Dedifferentiated amniotic fluid mesenchymal stem cell (primary cell): ENCODE data around the gene NWD2.

Experiments used
- DNase-seq: peaks from one replicate; pipeline ENCODE4 v3.0.0-alpha.2; 2016; ENCODE audit errors: extremely low spot score

NWD2 gene

DNA sequence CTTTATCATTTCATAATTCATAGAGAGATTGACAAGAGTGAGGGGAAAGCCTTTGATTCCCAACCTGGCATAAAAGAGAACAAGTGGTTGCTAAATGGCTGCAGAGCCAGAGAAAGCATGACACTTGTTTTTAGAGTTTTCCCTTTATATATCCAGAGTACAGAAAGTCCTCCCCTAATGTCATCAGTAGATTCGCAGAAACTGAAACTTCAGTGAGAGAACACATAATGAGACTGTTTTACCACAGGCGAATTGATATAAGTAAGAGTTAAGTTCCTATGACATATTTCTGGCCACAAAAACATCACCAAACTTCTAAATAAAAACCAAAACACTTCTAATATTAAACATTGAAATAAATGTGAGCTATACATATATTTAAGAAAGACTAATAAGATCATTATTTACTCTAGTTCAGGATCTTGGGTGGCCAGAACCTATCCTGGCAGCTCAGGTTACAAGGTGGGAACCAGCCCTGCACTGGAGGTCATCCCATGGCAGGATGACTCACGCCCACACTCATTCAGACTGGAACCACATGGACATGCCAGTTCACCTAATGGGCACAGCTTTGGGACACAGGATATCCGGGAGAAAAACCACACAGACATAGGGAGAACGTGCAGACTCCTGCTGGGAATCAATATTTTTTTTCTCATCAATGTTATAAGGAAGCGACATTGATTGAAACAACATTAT lies 35.5 kb downstream of the NWD2 start:
- DNase-seq: no peak

DNA sequence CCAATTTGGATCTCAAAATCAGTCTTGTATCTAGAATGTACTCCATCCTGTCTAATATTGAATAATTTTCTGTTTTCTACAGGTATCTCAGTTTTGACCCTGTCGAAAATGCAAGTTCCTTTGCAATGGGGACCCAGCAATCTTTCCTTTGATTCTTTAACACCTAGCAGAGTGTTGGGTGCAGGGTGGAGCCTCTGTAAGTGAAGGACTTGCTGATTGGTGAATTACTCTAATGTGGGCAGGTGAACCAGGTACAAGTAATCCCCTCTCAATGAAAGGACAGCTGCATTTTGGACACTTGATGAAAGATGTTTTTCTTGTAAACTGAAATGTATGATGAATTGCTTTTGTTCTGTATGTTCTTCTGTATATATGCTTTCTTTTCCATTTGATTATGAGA lies 54.9 kb downstream of the NWD2 start:
- DNase-seq: no peak

DNA sequence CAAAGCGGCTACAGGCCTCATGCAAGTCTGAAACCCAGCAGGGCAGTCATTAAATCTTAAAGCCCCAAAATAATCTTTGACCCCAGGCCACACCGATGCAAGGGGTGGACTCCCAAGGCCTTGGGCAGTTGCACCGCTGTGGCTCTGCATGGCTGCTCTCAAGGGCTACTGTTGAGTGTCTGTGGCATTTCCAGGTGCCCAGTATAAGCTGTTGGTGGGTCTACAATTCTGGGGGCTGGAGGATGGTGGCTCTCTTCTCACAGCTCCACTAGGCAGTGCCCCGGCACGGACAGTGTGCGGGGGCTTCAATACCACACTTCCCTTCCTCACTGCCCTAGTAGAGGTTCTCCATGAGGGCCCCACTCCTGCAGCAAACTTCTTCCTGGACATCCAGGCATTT lies 60.1 kb downstream of the NWD2 start:
- DNase-seq: no peak

DNA sequence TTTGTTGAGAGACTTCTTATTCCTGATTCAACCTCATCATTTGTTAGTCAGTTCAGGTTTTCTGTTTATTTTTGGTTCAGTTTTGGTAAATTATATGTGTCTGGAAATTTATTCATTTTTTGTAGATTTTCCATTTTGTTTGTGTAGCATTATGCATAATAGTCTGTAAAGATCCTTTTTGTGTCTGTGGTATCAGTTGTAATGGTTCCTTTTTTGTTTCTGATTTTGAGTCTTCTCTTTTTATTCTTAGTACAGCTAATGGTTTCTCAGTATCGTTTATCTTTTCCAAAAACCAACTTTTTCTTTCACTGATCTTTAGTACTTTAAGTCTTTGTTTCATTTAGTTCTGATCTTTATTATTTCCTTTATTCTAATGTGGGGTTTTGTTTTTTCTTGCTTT lies 61.4 kb downstream of the NWD2 start:
- no peak for DNase-seq

DNA sequence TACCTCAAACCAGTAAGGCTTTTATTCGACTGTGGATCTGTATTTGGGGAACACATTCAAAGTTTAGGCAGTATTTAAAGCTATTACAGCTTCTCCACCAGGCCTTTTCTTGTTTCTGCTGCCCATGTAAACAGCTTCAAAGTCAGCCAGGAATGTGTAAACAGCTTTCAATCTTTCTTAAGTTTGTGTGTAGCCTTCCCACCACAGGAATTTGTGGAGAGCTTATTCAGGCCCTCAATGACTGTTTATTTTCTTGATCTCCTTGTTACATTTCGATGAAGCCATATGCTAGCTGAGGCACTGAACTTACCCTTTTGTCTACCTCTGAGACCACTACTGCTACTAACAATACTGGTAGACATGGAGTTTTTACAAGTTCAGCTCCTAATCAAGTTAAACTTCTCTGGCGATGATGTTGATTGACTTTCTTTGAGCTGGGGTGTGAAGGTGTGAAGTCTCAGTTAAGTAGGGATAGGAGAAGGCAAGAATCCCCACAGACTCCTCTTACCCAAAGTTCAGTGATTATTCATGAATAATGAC lies 72.6 kb downstream of the NWD2 start:
- DNase-seq: no peak

DNA sequence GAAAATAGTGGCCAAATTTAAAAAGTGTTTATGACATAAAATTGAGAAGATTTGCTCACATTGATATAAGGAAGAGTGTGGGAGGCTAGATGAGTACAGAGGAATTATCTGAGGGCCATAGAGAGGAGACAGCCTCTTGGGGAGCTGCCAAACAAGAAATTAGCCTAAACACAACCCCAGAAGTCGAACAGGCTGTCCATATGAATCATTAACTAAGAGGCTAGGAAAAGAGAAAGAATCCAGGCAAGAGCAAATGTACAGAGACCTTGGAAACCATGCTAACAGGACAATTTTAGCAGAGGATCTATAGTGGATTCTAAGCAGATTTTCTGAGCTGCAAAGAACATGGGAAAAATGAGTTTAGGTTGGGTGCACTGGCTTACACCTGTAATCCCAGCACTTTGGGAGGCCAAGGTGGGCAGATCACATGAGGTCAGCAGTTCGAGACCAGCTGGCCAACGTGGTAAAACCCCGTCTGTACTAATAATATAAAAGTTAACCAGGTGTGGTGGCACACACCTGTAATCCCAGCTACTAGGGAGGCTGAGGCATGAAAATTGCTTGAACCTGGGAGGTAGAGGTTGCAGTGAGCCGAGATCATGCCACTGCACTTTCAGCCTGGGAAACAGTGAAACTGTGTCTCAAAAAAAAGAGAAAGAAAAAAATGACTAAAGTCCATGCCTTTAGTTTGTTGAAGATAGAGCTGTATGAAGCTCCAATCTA lies 76.1 kb downstream of the NWD2 start:
- DNase-seq: no peak

DNA sequence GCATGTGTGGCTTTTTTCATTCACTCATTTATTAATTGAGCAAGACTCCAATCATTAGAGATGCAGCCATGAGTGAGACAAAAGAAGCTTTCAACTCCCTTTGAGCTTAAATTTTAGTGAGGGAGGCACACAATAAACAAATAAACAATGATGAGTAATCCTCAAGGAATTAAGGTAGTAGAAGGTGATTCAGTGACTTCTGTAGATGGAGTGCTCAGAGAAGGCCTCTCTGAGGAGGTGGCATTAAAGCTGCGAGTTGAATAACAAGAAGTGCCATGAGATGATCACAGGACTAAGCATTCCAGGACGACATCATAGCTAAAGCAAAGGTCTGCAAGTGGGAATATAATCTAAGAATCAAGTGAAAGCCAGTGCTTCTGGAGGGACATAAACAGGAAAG lies 77.6 kb downstream of the NWD2 start:
- no peak for DNase-seq

DNA sequence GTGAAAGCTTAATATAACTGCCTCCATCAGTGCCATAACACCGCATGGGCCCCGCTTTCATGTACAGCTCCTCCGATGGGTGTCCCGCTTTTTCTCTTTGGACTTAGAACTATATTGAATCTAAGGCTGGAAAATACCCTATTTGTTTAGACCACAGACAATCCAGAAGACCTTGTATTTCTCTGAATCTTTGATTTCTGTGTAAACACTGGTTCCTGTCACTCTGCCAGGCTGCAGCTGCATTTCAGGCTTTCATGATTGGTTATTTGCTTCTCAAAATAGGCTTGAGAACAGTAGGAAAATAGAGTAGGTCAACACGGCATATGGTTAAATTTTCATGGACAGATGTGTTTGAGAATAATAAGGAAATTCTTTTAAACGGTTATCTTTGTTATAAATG lies 80.0 kb downstream of the NWD2 start:
- DNase-seq: no peak

DNA sequence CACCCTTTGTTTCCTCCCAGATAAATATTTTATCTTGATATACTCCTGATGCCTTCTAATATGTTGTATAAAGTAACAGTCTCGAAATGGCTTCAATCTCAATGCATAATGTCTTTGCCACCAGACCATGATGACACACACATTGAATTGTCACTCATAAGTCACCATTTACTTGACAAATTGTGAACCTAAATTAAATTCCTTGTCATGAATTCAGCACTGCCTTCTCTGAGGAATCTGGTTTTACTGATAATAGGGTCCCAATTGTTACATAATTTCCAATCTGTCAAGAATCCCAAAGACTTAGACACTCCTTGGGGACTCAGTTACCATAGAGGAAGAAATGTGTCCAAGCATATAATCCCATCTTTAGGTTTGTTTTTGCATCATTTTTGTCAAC lies 82.3 kb downstream of the NWD2 start:
- DNase-seq: no peak

DNA sequence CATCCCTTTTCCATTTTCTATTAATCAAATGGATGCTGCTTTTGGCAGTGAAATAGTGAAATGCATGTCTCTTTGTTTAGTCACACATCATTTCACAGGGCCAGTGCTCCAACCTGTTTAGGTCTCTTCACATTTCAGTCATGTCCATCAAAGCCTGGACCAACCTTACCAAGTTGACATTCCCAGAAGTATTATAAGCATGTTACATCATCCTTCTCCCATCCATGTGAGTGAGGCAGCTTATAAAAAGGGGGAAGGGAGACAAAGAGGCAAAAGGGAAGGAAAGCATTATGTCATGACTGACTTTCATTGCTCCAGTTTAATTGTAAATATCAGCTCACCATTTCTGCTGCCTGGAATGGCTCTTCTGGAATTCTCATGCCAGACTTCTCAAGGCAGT lies 94.4 kb downstream of the NWD2 start:
- no peak for DNase-seq

DNA sequence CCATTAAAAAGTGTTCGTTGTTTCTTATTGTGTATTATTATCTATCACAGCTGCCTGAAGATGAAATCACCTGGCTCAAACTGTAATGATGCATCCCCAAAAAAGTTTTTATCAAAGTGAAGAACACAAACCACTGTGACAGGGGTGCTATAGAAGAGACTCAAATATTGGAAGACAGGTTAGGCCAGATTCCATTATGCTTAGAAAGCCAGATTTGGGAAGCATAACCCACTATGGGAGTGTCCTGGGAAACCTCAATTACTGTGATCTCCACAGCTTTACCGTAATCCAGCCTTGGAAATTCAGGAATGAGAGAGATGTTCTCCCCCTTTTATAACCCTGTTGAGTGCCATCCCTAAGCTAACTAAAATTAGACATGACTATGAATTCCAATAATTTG lies 114.2 kb downstream of the NWD2 start:
- no peak for DNase-seq

DNA sequence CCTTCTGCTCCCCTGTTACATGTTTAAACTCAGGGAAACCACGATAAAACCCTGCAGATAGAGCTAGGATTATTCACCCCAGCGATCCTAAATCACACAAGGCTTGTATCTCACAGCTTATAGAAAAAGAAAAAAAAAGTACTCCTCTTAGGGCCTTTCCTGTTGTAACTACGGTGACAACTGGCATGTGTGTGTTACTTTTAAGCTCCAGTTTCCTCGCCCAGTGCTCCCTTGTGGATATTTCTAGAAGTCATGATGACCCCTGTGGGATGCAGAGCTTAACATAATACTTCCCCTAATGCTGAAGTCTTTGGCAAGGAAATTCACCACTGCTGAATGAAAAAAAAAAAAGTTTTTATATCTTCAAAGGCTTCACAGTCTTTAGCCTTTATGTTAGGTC lies 114.7 kb downstream of the NWD2 start:
- no peak for DNase-seq

DNA sequence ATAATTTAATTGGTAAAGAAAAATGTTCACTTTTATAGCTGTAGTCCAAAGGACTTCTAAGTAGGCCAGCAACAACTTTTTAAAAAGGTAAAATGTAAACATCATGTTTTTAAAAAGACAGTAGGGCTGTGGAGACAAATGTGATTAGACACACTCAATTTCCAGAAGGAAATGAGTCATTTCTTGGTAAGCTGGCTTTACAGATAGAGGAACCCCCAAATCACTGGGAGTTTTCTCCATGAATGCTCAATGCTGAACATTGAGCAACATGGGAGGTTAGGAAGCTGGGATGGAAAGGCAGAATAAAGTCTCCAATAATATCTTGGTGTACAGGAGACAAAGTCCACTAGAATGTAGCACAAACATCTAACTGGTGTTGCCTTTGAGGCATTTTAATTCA lies 121.3 kb downstream of the NWD2 start:
- no peak for DNase-seq

DNA sequence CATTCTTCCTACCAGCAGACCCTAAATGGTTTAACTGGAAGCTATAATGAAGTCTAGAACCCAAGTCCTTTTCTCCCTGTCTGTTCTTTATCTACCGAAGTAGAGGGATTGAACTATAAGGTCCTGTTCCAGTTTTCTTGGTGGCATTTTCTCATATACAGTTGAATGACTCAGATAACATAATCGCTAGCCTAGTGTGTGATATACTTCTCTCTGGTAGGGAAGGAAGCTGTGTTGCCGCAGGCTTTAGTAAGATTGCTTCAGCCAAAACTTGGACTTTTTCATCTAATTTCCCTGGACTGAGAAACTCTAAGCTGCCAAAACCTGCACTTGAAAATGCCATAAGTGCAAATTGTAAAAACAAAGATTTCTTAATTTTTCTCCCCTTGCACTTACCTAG lies 123.4 kb downstream of the NWD2 start:
- no peak for DNase-seq

DNA sequence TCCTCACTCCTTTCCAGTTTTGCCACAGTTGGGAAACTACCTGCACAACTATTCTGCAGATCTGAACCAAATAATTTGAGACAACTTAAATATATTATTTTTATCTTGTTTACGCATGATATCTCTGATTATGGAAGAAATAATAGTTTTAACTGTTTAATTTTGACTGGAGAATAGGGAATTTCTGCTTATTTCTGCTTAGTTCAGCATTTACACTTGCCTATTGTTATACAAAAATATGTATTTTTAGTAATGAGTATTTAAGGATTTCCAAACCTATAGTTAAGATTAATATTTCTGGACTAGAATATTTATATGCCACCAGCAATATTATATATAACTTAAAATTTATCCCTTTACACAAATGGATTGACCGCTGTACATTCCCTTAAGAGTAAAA lies 125.5 kb downstream of the NWD2 start:
- DNase-seq: no peak

DNA sequence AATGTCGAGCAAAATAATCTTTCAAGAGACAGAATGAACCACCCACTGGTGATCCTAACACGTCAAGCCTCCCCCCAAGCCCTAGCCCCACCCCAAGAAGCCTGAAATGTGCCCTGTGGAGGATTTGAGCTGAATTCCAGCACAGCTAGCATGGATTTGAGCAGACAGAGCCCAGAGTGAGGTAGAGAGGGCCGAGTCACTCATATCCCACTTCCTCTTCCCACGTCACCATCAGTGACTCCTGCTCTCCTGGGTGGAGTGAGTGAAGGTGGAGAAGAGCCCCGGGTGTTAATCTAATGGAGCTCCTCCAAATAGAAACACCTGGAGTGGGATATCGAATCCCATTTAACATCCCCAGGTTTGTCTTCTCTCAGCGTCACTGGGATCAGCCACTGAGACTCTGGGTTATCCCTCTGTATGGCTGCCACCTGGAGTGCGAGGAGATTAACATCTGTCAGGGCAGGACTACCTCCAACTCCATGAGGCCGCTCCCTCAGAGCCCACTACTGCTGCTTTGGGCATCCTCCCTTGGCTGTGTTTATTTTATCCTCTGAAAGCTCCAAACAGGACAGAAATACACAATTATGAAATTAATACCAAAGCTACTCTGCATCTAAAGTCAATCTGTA lies 136.6 kb downstream of the NWD2 start:
- no peak for DNase-seq

DNA sequence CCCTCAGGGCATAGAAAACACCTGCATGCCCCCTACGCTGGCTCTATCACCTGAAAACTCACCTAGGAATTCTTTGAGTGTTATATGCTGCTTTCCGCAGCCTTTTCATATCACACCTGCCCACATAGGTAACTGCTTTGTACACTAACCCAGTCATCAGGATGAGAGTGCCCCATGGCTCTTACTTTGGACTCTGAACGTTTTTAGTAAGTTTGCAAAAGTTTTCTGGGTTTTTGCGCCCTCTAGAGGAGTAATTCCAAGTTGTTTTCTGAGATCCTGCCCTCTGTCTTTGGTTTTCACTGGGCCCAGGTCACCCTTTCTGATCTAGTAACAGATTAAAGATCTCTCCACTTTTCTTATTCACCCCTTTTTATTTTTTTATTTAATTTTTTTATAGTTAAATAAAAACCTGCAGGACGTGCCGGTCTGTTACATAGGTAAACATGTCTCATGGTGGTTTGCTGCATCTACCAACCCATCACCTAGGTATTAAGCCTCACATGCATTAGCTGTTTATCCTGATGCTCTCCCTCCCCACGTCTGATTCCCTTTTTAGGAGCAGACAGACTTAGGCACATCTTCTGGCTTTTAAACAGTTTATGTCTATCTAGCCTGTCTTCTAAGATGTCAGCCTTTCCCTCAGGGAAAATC lies 139.2 kb downstream of the NWD2 start:
- peak; percentile 22 for DNase-seq

DNA sequence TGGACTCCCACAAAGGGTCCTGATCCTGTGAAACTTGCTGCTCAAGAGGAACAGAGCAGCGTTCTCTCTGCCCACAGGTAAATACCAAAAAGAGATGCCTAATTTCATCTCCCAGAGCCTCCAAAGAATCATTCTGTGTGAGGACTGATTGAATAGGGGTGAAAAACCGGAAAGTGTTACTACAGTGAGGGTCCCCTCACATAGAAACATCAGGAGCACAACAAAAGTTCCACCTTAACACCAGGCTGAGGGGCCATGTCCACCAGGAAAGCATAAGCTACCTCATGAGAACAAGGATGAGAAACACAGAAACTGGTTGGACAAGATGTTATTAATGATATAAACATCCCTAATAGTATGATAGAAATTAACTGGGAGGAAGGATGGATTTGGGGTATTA lies 140.9 kb downstream of the NWD2 start:
- no peak for DNase-seq

DNA sequence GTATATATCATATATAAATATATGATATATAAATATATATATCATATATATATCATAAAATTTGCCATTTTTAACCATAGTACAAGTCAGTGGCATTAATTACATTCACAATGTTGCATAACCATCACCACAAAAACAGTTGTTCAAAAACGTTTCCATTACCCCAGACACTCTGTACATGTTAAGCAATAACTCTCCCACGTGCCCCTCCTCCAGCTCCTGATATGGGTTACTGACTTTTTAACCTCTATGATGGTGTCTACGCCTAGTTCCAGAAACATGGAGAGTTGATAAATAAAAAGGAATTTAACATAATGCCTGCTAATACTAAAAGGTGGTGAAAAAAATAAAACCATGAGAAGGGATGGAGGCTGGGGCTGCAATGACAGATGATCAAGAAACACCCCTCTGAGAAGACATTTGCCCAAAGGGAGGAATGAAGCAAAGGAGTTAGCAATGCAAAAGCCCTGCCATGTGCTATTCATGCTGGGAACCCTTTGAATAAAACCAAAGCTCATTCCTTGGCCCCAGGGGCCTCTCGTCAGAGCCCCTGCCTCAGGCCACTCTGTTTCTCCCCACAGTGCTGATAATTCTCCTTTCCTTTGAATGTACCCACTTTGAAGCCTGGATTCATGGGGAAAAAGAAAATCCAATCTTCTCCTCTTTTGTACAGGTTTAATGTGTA lies 144.3 kb downstream of the NWD2 start:
- no peak for DNase-seq

DNA sequence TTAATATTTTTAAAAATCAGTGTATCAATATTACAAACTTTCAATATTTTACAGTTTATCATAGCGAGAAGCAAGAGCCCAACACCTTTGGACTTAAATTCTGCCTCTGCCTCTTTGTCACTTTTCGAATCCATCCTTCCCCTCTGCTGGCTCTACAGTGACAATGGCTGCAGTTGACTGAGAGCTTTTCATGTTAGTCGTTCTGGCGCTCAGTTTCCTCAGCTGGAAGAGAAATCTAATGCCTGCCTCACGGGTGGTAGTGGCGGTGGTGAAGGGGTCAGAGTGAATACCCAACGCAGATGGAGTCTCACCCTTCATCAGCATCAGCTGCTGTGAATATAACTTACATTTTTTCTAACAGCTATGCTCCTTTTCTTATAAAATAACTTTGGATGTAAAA lies 144.8 kb downstream of the NWD2 start:
- DNase-seq: no peak

DNA sequence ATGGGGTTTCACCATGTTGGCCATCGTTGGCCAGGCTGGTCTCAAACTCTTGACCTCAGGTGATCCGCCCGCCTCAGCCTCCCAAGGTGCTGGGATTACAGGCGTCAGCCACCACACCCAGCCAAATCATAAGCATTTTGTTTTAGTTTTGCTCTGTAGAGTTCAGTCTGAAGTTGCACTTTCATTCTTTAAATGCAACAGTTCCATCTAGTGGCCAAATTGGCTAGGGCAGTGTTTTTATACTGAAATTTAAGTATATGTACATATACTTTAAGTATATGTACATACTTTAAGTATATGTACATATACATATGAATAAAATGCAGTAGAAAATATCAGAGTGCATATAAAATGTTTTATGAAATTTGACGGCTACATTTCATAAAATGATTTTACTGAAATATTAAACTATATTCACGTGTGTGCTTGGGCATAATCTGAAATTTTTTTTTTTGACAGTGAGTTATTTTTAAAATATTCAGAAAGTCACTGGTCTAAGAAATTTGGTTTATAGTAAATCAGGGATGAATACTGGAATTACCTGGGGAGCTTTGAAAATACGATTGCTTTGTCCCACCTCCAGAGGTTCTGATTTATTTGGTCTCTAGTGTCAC lies 145.5 kb downstream of the NWD2 start:
- peak; percentile 60 for DNase-seq
